ENCODE results near the gene GPRIN3. TPM values are rescaled to one million over a fixed set of nuclear protein-coding genes. Genes with fewer than 3 reads are reported as not detected.
A peak's percentile ranks its signal among the peaks of the same experiment; 100 is the strongest.

Gene GPRIN3
- total and polyA plus RNA-seq, 4 experiments from 2014 or later = 6.9 to 32.5 (median 25.7) TPM

DNA sequence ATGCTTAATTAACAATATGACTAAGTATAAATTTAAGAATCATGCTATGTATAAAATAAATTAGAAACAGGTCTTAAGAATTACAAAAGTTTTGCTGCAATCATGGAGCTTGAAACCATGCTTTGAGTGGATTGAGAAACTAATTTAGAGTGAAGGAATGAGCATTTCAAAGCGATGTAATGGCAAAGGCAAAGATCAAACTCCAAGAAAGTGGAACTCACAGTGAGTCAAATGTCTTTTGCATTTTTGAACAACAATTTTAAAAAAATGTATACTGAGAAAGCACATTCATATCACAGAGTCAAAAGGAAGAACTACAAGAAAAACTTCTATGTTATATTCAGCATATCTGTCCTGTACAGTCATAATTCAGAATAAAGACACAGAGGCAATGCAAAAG lies 6.6 kb downstream of the GPRIN3 start:
- Histone ChIP-seq H3K4me3 (ENCODE audit: low read length in 2 of 2) (peak overlapping the region in 1 of 2 donors; percentile 62), H3K9me3 (ENCODE audit: control insufficient read depth in 1 of 2, low read length in 2 of 2) (no peaks in the 10 kb centered on the region), H3K27me3 (ENCODE audit: insufficient read depth, low read length) (no peaks in the 10 kb centered on the region), H3K4me1 (ENCODE audit: insufficient read depth, low read length) (peaks cover 88% of the 10 kb centered on the region), H3K36me3 (ENCODE audit: insufficient read depth, low read length) (no peaks in the 10 kb centered on the region), H3K27ac (ENCODE audit: low read depth, low read length) (peak overlapping the region; percentile 83)
- Mint-ChIP-seq H3K9me3 (no peaks in the 10 kb centered on the region), H3K4me1 (peaks cover 47 to 96% (median 71%) of the 10 kb centered on the region in 4 donors), H3K36me3 (peaks cover 16 to 23% of the 10 kb centered on the region in 2 donors), H3K27me3 (no peaks in the 10 kb centered on the region), H3K4me3 (peak overlapping the region; percentile 42 to 90 (median 85)), H3K27ac (peak overlapping the region; percentile 87 to 99 (median 97))
- ChIA-PET POLR2A (ENCODE audit: partially characterized antibody) (interaction anchor here (1.0 to 15.1 kb wide), 10 partner anchors 7 to 62 kb away, joined by 3 to 453 read pairs (median 22); partner anchors contain the start of gene GPRIN3), CTCF (ENCODE audit: partially characterized antibody) (interaction anchor here (1.7 to 14.5 kb wide), 6 partner anchors 11 to 134 kb away, joined by 7 to 285 read pairs (median 20); no protein-coding TSS in a partner anchor)
- intact Hi-C loops (cut with micrococcal nuclease) = loop anchor here (10.0 kb wide), 1 partner anchor 706 kb away; the partner anchor contains the start of gene HERC3
- DNase-seq = no peak

GRCh38 chr4:89300499-89300898 lies 7.1 kb downstream of the GPRIN3 start:
- H3K9me3 Mint-ChIP-seq = no peaks in the 10 kb centered on the region
- peak overlapping the region; percentile 87 to 99 (median 98) for H3K27ac Mint-ChIP-seq
- Histone ChIP-seq H3K4me3 (ENCODE audit: low read length in 2 of 2) (peak overlapping the region in 1 of 2 donors; percentile 62), H3K27ac (ENCODE audit: low read depth, low read length) (peak overlapping the region; percentile 83), H3K36me3 (ENCODE audit: insufficient read depth, low read length) (no peaks in the 10 kb centered on the region), H3K4me1 (ENCODE audit: insufficient read depth, low read length) (peaks cover 92% of the 10 kb centered on the region), H3K9me3 (ENCODE audit: control insufficient read depth in 1 of 2, low read length in 2 of 2) (no peaks in the 10 kb centered on the region), H3K27me3 (ENCODE audit: insufficient read depth, low read length) (no peaks in the 10 kb centered on the region)
- ChIA-PET CTCF (ENCODE audit: partially characterized antibody) (interaction anchor here (1.7 to 14.5 kb wide), 7 partner anchors 11 to 135 kb away, joined by 7 to 285 read pairs (median 14); no protein-coding TSS in a partner anchor), POLR2A (ENCODE audit: partially characterized antibody) (interaction anchor here (1.2 to 15.1 kb wide), 10 partner anchors 8 to 1016 kb away, joined by 4 to 453 read pairs (median 18); partner anchors contain the start of genes GPRIN3 and PPM1K)
- DNase-seq = no peak
- intact Hi-C loops (cut with micrococcal nuclease) = loop anchor here (10.0 kb wide), 1 partner anchor 706 kb away; the partner anchor contains the start of gene HERC3
- H3K4me1 Mint-ChIP-seq = peaks cover 48 to 96% (median 71%) of the 10 kb centered on the region in 4 donors
- peak overlapping the region; percentile 8 to 95 (median 91) for H3K4me3 Mint-ChIP-seq
- H3K36me3 Mint-ChIP-seq = peaks cover 14 to 19% of the 10 kb centered on the region in 2 donors
- no peaks in the 10 kb centered on the region for H3K27me3 Mint-ChIP-seq

GRCh38 chr4:89300060-89300459 lies 7.5 kb downstream of the GPRIN3 start:
- Histone ChIP-seq H3K36me3 (ENCODE audit: insufficient read depth, low read length) (no peaks in the 10 kb centered on the region), H3K27me3 (ENCODE audit: insufficient read depth, low read length) (no peaks in the 10 kb centered on the region), H3K27ac (ENCODE audit: low read depth, low read length) (peak overlapping the region; percentile 83), H3K9me3 (ENCODE audit: control insufficient read depth in 1 of 2, low read length in 2 of 2) (no peaks in the 10 kb centered on the region), H3K4me3 (ENCODE audit: low read length in 2 of 2) (peak overlapping the region in 1 of 2 donors; percentile 62), H3K4me1 (ENCODE audit: insufficient read depth, low read length) (peaks cover 92% of the 10 kb centered on the region)
- Mint-ChIP-seq H3K4me1 (peaks cover 52 to 96% (median 72%) of the 10 kb centered on the region in 4 donors), H3K9me3 (no peaks in the 10 kb centered on the region), H3K27me3 (no peaks in the 10 kb centered on the region), H3K4me3 (peak overlapping the region; percentile 8 to 95 (median 91)), H3K27ac (peak overlapping the region; percentile 87 to 99 (median 98)), H3K36me3 (peaks cover 15 to 18% of the 10 kb centered on the region in 2 donors)
- DNase-seq = no peak
- intact Hi-C loops (cut with micrococcal nuclease) = loop anchor here (10.0 kb wide), 1 partner anchor 705 kb away; the partner anchor contains the start of gene HERC3
- ChIA-PET CTCF (ENCODE audit: partially characterized antibody) (interaction anchor here (1.7 to 14.5 kb wide), 7 partner anchors 10 to 135 kb away, joined by 7 to 285 read pairs (median 14); no protein-coding TSS in a partner anchor), POLR2A (ENCODE audit: partially characterized antibody) (interaction anchor here (1.1 to 15.1 kb wide), 11 partner anchors 8 to 1016 kb away, joined by 3 to 453 read pairs (median 17); partner anchors contain the start of genes GPRIN3 and PPM1K)

- intact Hi-C loops (cut with micrococcal nuclease) = loop anchor here (2.0 kb wide), 2 partner anchors 16 to 188 kb away; partner anchors contain the start of gene TIGD2
- H3K4me3 ChIP-seq (ENCODE audit: low read length in 2 of 2) = peak overlapping the region; percentile 57 to 62
- CTCF ChIA-PET (ENCODE audit: partially characterized antibody) = interaction anchor here (1.2 to 14.5 kb wide), 14 partner anchors 9 to 136 kb away, joined by 3 to 285 read pairs (median 12); partner anchors contain the start of gene GPRIN3
Measured at GRCh38 chr4:89299153-89299791, 8.3 kb downstream of the GPRIN3 start.

GRCh38 chr4:89298788-89299152 lies 8.8 kb downstream of the GPRIN3 start:
- ChIA-PET POLR2A (ENCODE audit: partially characterized antibody) (interaction anchor here (1.0 to 15.1 kb wide), 18 partner anchors 8 to 1014 kb away, joined by 3 to 453 read pairs (median 8); partner anchors contain the start of genes GPRIN3, HERC3 and PPM1K), CTCF (ENCODE audit: partially characterized antibody) (interaction anchor here (0.8 to 14.5 kb wide), 14 partner anchors 9 to 137 kb away, joined by 3 to 285 read pairs (median 12); partner anchors contain the start of gene GPRIN3)
- intact Hi-C loops (cut with micrococcal nuclease) = loop anchor here (1.0 to 2.0 kb wide), 4 partner anchors 8 to 188 kb away; partner anchors contain the start of genes GPRIN3 and TIGD2
- H3K4me3 Mint-ChIP-seq = peak overlapping the region; percentile 83 to 96 (median 94)
- H3K27me3 Mint-ChIP-seq = no peaks in the 10 kb centered on the region
- no peaks in the 10 kb centered on the region for H3K9me3 Mint-ChIP-seq
- Histone ChIP-seq H3K36me3 (ENCODE audit: insufficient read depth, low read length) (no peaks in the 10 kb centered on the region), H3K27ac (ENCODE audit: low read depth, low read length) (peak overlapping the region; percentile 83), H3K4me3 (ENCODE audit: low read length in 2 of 2) (peak overlapping the region; percentile 57 to 62), H3K4me1 (ENCODE audit: insufficient read depth, low read length) (peaks cover 90% of the 10 kb centered on the region), H3K9me3 (ENCODE audit: control insufficient read depth in 1 of 2, low read length in 2 of 2) (no peaks in the 10 kb centered on the region), H3K27me3 (ENCODE audit: insufficient read depth, low read length) (no peaks in the 10 kb centered on the region)
- H3K4me1 Mint-ChIP-seq = peaks cover 57 to 97% (median 72%) of the 10 kb centered on the region in 4 donors
- DNase-seq = peak; percentile 71 to 83 (median 74)
- peak overlapping the region; percentile 87 to 99 (median 98) for H3K27ac Mint-ChIP-seq
- peaks cover 14 to 24% of the 10 kb centered on the region in 2 donors for H3K36me3 Mint-ChIP-seq

More at GRCh38 chr4:89299153-89299791, 8.3 kb downstream of the GPRIN3 start:
- DNase-seq = peak in 1 of 5 donors; percentile 48
- Histone ChIP-seq H3K4me1 (ENCODE audit: insufficient read depth, low read length) (peaks cover 90% of the 10 kb centered on the region), H3K27me3 (ENCODE audit: insufficient read depth, low read length) (no peaks in the 10 kb centered on the region), H3K9me3 (ENCODE audit: control insufficient read depth in 1 of 2, low read length in 2 of 2) (no peaks in the 10 kb centered on the region), H3K36me3 (ENCODE audit: insufficient read depth, low read length) (no peaks in the 10 kb centered on the region), H3K27ac (ENCODE audit: low read depth, low read length) (peak overlapping the region; percentile 83)
- Mint-ChIP-seq H3K4me1 (peaks cover 57 to 97% (median 73%) of the 10 kb centered on the region in 4 donors), H3K4me3 (peak overlapping the region; percentile 83 to 96 (median 94)), H3K9me3 (no peaks in the 10 kb centered on the region), H3K27me3 (no peaks in the 10 kb centered on the region), H3K36me3 (peaks cover 17 to 23% of the 10 kb centered on the region in 2 donors), H3K27ac (peak overlapping the region; percentile 87 to 99 (median 98))
- POLR2A ChIA-PET (ENCODE audit: partially characterized antibody) = interaction anchor here (1.0 to 15.1 kb wide), 17 partner anchors 7 to 1015 kb away, joined by 3 to 453 read pairs (median 10); partner anchors contain the start of genes GPRIN3, HERC3 and PPM1K

DNA sequence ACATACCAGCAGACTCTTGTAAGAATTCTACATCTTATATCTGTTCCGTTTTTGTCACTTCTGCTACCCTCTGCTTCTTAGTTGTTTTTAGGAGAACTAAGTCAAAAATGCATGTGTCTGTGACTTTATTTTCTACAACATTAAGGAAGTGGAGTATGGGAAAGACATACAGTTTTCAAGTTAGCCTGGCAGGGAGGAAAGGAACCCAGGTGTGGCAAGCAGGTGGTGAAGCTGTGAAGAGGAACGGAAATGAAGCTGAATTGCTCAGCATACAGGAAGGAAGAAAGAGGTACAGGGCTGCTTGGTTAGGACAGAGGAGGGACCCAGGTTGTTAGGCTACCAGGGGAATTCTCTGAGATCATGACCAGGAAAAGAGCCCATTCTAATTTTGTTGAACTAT lies 9.4 kb downstream of the GPRIN3 start:
- Mint-ChIP-seq H3K27me3 (no peaks in the 10 kb centered on the region), H3K4me1 (peaks cover 59 to 97% (median 74%) of the 10 kb centered on the region in 4 donors), H3K4me3 (peak overlapping the region; percentile 77 to 96 (median 92)), H3K9me3 (no peaks in the 10 kb centered on the region), H3K36me3 (peaks cover 17 to 24% of the 10 kb centered on the region in 2 donors), H3K27ac (peak overlapping the region; percentile 87 to 99 (median 98))
- ChIA-PET CTCF (ENCODE audit: partially characterized antibody) (interaction anchor here (0.8 to 14.5 kb wide), 15 partner anchors 9 to 138 kb away, joined by 3 to 285 read pairs (median 11); partner anchors contain the start of gene GPRIN3), POLR2A (ENCODE audit: partially characterized antibody) (interaction anchor here (1.0 to 15.1 kb wide), 16 partner anchors 8 to 705 kb away, joined by 3 to 453 read pairs (median 10); partner anchors contain the start of genes GPRIN3 and HERC3)
- no peaks in the 10 kb centered on the region for H3K9me3 ChIP-seq (ENCODE audit: control insufficient read depth in 1 of 2, low read length in 2 of 2)
- peak overlapping the region; percentile 83 for H3K27ac ChIP-seq (ENCODE audit: low read depth, low read length)
- H3K4me3 ChIP-seq (ENCODE audit: low read length in 2 of 2) = peak overlapping the region in 1 of 2 donors; percentile 30
- intact Hi-C loops (cut with micrococcal nuclease) = loop anchor here (1.0 to 2.0 kb wide), 4 partner anchors 8 to 187 kb away; partner anchors contain the start of genes GPRIN3 and TIGD2
- H3K4me1 ChIP-seq (ENCODE audit: insufficient read depth, low read length) = peaks cover 92% of the 10 kb centered on the region
- H3K36me3 ChIP-seq (ENCODE audit: insufficient read depth, low read length) = no peaks in the 10 kb centered on the region
- no peaks in the 10 kb centered on the region for H3K27me3 ChIP-seq (ENCODE audit: insufficient read depth, low read length)
- DNase-seq = peak; percentile 66 to 80 (median 71)
